Natural killer cell (primary cell): Measurements from ENCODE around the gene FAM120A. TPM values are rescaled to one million over a fixed set of nuclear protein-coding genes. Genes with fewer than 3 reads are reported as not detected.

Experiments used
- ATAC-seq, 3 donors: fragments of 150-1000 bp in 2 of 3; fragments of 200-7000 bp in 1 of 3; cut with Tn5 transposase; 1 replicate in 1 of 3; 2 replicates in 2 of 3; pipeline ENCODE4 v1.10.0; 2021; ENCODE audit warnings: mild to moderate bottlenecking in 2 of 3, moderate library complexity in 2 of 3
- DNase-seq, 2 donors: peaks; one replicate each; pipeline versions ENCODE4 v3.0.0 to v3.0.0-alpha.2; 2013 to 2021; ENCODE audit warnings: mixed read lengths in 1 of 2
- H3K27ac ChIP-seq: one replicate; pipeline ENCODE4 v1.5.1; 2013; ENCODE audit warnings: mild to moderate bottlenecking, low read length
- H3K27me3 ChIP-seq: one replicate; pipeline ENCODE4 v1.6.1; 2013; ENCODE audit warnings: low read length; ENCODE audit not compliant: control insufficient read depth, insufficient read depth
- H3K36me3 ChIP-seq: one replicate; pipeline ENCODE4 v1.6.1; 2013; ENCODE audit warnings: low read length; ENCODE audit not compliant: control insufficient read depth, insufficient read depth
- H3K4me1 ChIP-seq: one replicate; pipeline ENCODE4 v1.6.1; 2013; ENCODE audit warnings: low read length; ENCODE audit not compliant: control insufficient read depth, insufficient read depth
- H3K4me3 ChIP-seq: one replicate; pipeline ENCODE4 v1.5.1; 2013; ENCODE audit warnings: low read length
- H3K9me3 ChIP-seq: one replicate; pipeline ENCODE4 v1.6.1; 2013; ENCODE audit warnings: low read length; ENCODE audit not compliant: control insufficient read depth, insufficient read depth
- H3K27ac Mint-ChIP-seq, 2 donors: one replicate each; pipeline ENCODE4 v1.8.0; 2022; ENCODE audit warnings: mild to moderate bottlenecking in 2 of 2, mixed read lengths in 2 of 2, moderate library complexity in 1 of 2
- H3K27me3 Mint-ChIP-seq, 2 donors: one replicate each; pipeline ENCODE4 v1.8.0; 2022; ENCODE audit warnings: low read depth in 2 of 2, mixed read lengths in 2 of 2
- H3K36me3 Mint-ChIP-seq: one replicate; pipeline ENCODE4 v1.8.0; 2022; ENCODE audit warnings: mixed read lengths
- H3K4me1 Mint-ChIP-seq, 2 donors: one replicate each; pipeline ENCODE4 v1.8.0; 2022; ENCODE audit warnings: mixed read lengths in 2 of 2
- H3K4me3 Mint-ChIP-seq: one replicate; pipeline ENCODE4 v1.8.0; 2022; ENCODE audit warnings: mild to moderate bottlenecking, moderate library complexity, mixed read lengths
- H3K9me3 Mint-ChIP-seq, 2 donors: one replicate each; pipeline ENCODE4 v1.8.0; 2022; ENCODE audit warnings: mixed read lengths in 2 of 2
- WGBS: methylation state at CpG from one replicate; pipeline ENCODE4 v1.1.7; 2013; ENCODE audit warnings: missing lambda C conversion rate; ENCODE audit not compliant: insufficient coverage; 5-methylcytosine and 5-hydroxymethylcytosine counted together
- intact Hi-C: fragments of 100-400 bp; cut with micrococcal nuclease; formaldehyde crosslinking; loops from one replicate; pipeline ENCODE4 v1.14.2; 2022
- total RNA-seq, 4 donors: library from RNA; stranded (reverse); fragments of 120-200 nt in 1 of 4; gene quantifications; one replicate each; pipeline versions ENCODE4 v1.2.3 to v1.2.4, GENCODE V29; 2013 to 2022
- TF ChIP-seq, protein P1 (sequence below): fragments of 200-600 bp; IDR thresholded peaks from one replicate; pipeline ENCODE4 v1.8.0; 2022; ENCODE audit warnings: antibody characterized with exemption

The FAM120A gene
- total RNA-seq, 3 donors from 2014 or later (not counting 1 experiment from before 2014, with no cell fraction given): 87.7 to 96.1 (median 91.5) TPM

DNA sequence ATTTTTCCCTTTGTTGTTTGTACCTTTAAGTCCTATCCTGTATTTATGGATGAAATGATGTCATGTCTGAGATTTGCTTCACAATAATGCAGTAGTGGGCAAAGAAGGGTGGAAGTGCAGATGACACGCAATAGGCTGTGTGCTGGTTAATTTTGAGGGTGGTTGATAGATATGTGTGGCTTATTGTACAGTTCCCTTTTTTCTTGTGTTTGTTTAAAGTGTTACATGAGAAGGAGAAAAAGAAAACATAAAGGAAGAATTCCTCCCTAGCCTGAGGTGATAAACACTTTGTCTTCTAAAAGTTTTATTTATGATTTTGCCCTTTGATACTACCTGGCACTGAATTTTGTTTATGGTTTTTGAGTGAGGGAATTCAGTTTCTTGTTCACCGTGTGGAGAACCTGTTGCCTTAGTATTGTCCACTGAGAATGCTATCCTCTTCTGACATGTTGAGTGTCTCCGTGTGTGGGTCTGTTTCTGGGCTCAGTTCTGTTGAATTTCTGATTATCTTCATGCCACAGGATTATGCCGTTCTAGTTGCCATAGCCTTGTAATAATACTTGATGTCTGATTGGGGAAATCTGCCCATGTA is 54.2 kb downstream of the FAM120A start:
- Mint-ChIP-seq H3K27me3 (no peaks in the 10 kb centered on the region), H3K4me1 (peaks cover 62 to 69% of the 10 kb centered on the region in 2 donors), H3K9me3 (no peaks in the 10 kb centered on the region), H3K4me3 (peak overlapping the region; percentile 45), H3K27ac (peak overlapping the region; percentile 25 to 92), H3K36me3 (no peaks in the 10 kb centered on the region)
- no peak overlapping the region for H3K4me3 ChIP-seq
- peak overlapping the region; percentile 46 for H3K27ac ChIP-seq
- TF ChIP-seq, protein P1, sequence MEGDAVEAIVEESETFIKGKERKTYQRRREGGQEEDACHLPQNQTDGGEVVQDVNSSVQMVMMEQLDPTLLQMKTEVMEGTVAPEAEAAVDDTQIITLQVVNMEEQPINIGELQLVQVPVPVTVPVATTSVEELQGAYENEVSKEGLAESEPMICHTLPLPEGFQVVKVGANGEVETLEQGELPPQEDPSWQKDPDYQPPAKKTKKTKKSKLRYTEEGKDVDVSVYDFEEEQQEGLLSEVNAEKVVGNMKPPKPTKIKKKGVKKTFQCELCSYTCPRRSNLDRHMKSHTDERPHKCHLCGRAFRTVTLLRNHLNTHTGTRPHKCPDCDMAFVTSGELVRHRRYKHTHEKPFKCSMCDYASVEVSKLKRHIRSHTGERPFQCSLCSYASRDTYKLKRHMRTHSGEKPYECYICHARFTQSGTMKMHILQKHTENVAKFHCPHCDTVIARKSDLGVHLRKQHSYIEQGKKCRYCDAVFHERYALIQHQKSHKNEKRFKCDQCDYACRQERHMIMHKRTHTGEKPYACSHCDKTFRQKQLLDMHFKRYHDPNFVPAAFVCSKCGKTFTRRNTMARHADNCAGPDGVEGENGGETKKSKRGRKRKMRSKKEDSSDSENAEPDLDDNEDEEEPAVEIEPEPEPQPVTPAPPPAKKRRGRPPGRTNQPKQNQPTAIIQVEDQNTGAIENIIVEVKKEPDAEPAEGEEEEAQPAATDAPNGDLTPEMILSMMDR: no peak
- H3K4me1 ChIP-seq: peaks cover 22% of the 10 kb centered on the region
- intact Hi-C loops: no loop called here
- peak in 1 of 3 donors; percentile 52 for ATAC-seq
- 88% methylated on average over 4 of the region's 4 CpGs for WGBS
- no peaks in the 10 kb centered on the region for H3K27me3 ChIP-seq
- no peak for DNase-seq
- peaks cover 11% of the 10 kb centered on the region for H3K36me3 ChIP-seq
- no peaks in the 10 kb centered on the region for H3K9me3 ChIP-seq

DNA sequence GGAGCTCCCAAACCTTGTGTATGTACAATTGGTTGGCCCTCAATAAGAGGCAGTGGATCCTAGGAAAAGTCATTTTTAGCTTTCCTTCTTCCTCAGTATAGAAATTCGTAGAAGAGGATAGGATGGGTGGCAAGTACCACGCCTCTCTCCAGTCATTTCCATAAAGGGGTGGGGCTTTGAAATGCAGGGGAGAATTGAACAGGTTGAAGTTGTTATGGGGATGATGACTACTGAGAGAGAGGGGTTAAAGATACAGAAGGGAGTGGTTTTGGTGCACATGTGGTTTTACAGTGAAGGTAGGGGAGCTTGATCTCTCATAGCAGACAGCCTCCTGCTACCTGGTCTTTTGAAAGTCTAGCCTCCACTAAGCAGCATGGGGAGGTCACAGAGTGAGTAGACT is 56.3 kb downstream of the FAM120A start:
- no peak overlapping the region for H3K4me3 ChIP-seq
- H3K4me1 ChIP-seq: peaks cover 28% of the 10 kb centered on the region
- Mint-ChIP-seq H3K9me3 (no peaks in the 10 kb centered on the region), H3K4me1 (peaks cover 72 to 79% of the 10 kb centered on the region in 2 donors), H3K4me3 (peak overlapping the region; percentile 38), H3K27me3 (no peaks in the 10 kb centered on the region), H3K27ac (peak overlapping the region; percentile 40 to 95), H3K36me3 (no peaks in the 10 kb centered on the region)
- H3K27me3 ChIP-seq: no peaks in the 10 kb centered on the region
- no peak for DNase-seq
- TF ChIP-seq, protein P1: no peak
- ATAC-seq: no peak
- H3K36me3 ChIP-seq: peaks cover 7% of the 10 kb centered on the region
- H3K9me3 ChIP-seq: no peaks in the 10 kb centered on the region
- intact Hi-C loops: no loop called here
- 86% methylated on average over 1 of the region's 2 CpGs for WGBS
- H3K27ac ChIP-seq: no peak overlapping the region

DNA sequence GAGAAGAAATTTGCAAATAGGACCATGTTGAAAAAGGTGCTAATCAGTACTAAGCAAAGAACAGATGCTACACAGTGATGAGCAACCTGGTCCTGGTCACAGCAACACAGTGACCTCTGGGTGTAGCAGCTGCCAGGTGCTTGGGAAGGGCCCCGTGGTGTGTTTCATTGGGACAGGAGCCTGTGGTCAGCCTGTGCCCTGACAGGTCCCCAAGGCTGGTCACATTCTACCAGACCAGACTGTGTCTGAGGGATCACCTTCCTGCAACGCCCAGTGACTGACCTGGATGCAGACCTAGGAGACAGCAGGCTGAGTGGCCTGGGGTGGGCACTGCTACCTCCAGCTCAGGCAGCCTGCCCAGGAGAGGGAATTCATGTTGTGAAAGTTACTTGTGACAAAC is 56.7 kb downstream of the FAM120A start:
- no peaks in the 10 kb centered on the region for H3K36me3 Mint-ChIP-seq
- DNase-seq: no peak
- Histone ChIP-seq H3K9me3 (no peaks in the 10 kb centered on the region), H3K27me3 (no peaks in the 10 kb centered on the region), H3K27ac (no peak overlapping the region), H3K4me1 (peaks cover 31% of the 10 kb centered on the region), H3K36me3 (peaks cover 3% of the 10 kb centered on the region), H3K4me3 (no peak overlapping the region)
- H3K27me3 Mint-ChIP-seq: no peaks in the 10 kb centered on the region
- no peaks in the 10 kb centered on the region for H3K9me3 Mint-ChIP-seq
- 88% methylated on average over 2 of the region's 2 CpGs for WGBS
- no peak overlapping the region for H3K4me3 Mint-ChIP-seq
- intact Hi-C loops: no loop called here
- TF ChIP-seq, protein P1: no peak
- peak overlapping the region; percentile 40 to 95 for H3K27ac Mint-ChIP-seq
- ATAC-seq: no peak
- peaks cover 77 to 84% of the 10 kb centered on the region in 2 donors for H3K4me1 Mint-ChIP-seq

- ATAC-seq: no peak
- no peaks in the 10 kb centered on the region for H3K27me3 Mint-ChIP-seq
- no peak overlapping the region for H3K4me3 ChIP-seq
- intact Hi-C loops: no loop called here
- no peak for DNase-seq
- TF ChIP-seq, protein P1: no peak
- H3K9me3 Mint-ChIP-seq: no peaks in the 10 kb centered on the region
- H3K4me1 Mint-ChIP-seq: peaks cover 81 to 88% of the 10 kb centered on the region in 2 donors
- H3K27ac Mint-ChIP-seq: peak overlapping the region; percentile 40 to 95
- no peaks in the 10 kb centered on the region for H3K36me3 ChIP-seq
- peaks cover 32% of the 10 kb centered on the region for H3K4me1 ChIP-seq
- H3K27me3 ChIP-seq: no peaks in the 10 kb centered on the region
- H3K27ac ChIP-seq: no peak overlapping the region
- H3K36me3 Mint-ChIP-seq: no peaks in the 10 kb centered on the region
- no peaks in the 10 kb centered on the region for H3K9me3 ChIP-seq
- no peak overlapping the region for H3K4me3 Mint-ChIP-seq
- WGBS: 95% methylated on average over 2 of the region's 2 CpGs
These were observed 57.6 kb downstream of the FAM120A start for GRCh38 chr9:93509084-93509483.
